ENCODE measurements around the gene DIP2C. TPM values are rescaled to one million over a fixed set of nuclear protein-coding genes. Genes with fewer than 3 reads are reported as not detected.
"Not testable (repeated sequence)": the region's sequence is repeated elsewhere in the genome, so short reads cannot be mapped to it uniquely, and the experiment has no call there.

The DIP2C gene
- total RNA-seq, 1 donor from 2014 or later = 3.6 TPM

GRCh38 chr10:264160-265073, 425.1 kb downstream of the DIP2C start:
- ATAC-seq = not testable (repeated sequence)

- no peak for ATAC-seq
Observed at GRCh38 chr10:260819-261429, 428.5 kb downstream of the DIP2C start.

- no peak for ATAC-seq
Observed at GRCh38 chr10:251982-252582, 437.4 kb downstream of the DIP2C start.

- no peak for ATAC-seq
Observed at GRCh38 chr10:248307-248706, 441.2 kb downstream of the DIP2C start.

- ATAC-seq = no peak
Observed at GRCh38 chr10:247480-247879, 442.0 kb downstream of the DIP2C start.

GRCh38 chr10:246431-246830, 443.0 kb downstream of the DIP2C start:
- no peak for ATAC-seq

GRCh38 chr10:244227-244626, 445.2 kb downstream of the DIP2C start:
- no peak for ATAC-seq

GRCh38 chr10:241966-242643, 447.4 kb downstream of the DIP2C start:
- ATAC-seq = no peak

- no peak for ATAC-seq
Observed at GRCh38 chr10:241451-241850, 448.0 kb downstream of the DIP2C start.

- peak; percentile 90 for ATAC-seq
Observed at GRCh38 chr10:239109-239508, 450.4 kb downstream of the DIP2C start.

GRCh38 chr10:235915-236314, 453.6 kb downstream of the DIP2C start:
- ATAC-seq = no peak

- peak; percentile 76 for ATAC-seq
Observed at GRCh38 chr10:234708-235406, 454.6 kb downstream of the DIP2C start.

- ATAC-seq = no peak
Observed at GRCh38 chr10:232878-233277, 456.6 kb downstream of the DIP2C start.

- ATAC-seq = no peak
Observed at GRCh38 chr10:232061-232460, 457.4 kb downstream of the DIP2C start.

- no peak for ATAC-seq
Observed at GRCh38 chr10:230758-231157, 458.7 kb downstream of the DIP2C start.

- ATAC-seq = peak; percentile 73
Observed at GRCh38 chr10:228366-228765, 461.1 kb downstream of the DIP2C start.

GRCh38 chr10:227014-227413, 462.5 kb downstream of the DIP2C start:
- no peak for ATAC-seq

GRCh38 chr10:226018-226417, 463.4 kb downstream of the DIP2C start:
- no peak for ATAC-seq

- ATAC-seq = no peak
Observed at GRCh38 chr10:224571-224970, 464.9 kb downstream of the DIP2C start.
